Myocyte (in vitro differentiated cells): Measurements from ENCODE around the gene SYNGR2. TPM values are rescaled to one million over a fixed set of nuclear protein-coding genes. Genes with fewer than 3 reads are reported as not detected.

Source experiments
- DNase-seq: peaks from one replicate; pipeline ENCODE4 v3.0.0-alpha.2; 2012; ENCODE audit warnings: low read depth
- total RNA-seq: library from RNA; depleted of rRNA; stranded (reverse); fragments of >200 nt; gene quantifications from 2 replicates; pipeline ENCODE4 v1.2.3, GENCODE V29; 2014

The SYNGR2 gene
- total RNA-seq, 1 donor from 2014 or later, result 109 TPM

DNA sequence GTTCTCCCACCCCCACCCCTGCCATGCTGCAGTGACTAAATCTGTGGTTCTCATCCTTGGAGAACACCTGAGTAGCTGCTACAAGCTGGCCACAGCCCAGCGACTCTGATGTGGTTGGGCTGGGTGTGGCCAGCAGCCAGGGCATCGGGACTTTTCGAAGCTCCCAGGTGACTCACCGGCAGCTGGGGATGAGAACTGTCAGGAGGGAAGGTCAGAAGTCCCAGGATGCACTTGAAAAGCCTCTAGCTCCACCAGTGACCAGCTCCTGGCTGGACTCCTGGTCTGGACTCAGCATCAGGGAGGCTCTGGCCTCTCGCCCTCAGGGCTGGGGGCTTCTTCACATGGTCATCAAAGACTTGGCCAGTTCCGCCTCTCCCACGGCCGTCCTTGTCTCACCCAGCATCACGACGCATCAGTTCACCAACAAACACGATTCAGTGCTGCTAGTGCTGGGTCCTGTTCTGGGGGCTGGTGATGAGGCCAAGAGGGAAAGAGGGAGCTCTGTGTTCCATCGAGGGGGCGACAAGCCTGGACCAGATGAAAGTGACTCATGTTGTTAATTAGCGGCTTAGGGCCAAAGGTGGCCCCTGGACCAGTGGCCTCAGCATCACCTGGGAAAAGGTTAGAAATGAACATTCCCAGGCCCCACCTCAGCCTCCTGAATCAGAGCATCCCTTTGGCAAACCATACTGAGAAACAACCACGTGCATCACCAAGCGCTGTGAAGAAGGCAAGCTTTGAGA lies 26.1 kb upstream of the SYNGR2 start:
- peak; percentile 54 for DNase-seq

DNA sequence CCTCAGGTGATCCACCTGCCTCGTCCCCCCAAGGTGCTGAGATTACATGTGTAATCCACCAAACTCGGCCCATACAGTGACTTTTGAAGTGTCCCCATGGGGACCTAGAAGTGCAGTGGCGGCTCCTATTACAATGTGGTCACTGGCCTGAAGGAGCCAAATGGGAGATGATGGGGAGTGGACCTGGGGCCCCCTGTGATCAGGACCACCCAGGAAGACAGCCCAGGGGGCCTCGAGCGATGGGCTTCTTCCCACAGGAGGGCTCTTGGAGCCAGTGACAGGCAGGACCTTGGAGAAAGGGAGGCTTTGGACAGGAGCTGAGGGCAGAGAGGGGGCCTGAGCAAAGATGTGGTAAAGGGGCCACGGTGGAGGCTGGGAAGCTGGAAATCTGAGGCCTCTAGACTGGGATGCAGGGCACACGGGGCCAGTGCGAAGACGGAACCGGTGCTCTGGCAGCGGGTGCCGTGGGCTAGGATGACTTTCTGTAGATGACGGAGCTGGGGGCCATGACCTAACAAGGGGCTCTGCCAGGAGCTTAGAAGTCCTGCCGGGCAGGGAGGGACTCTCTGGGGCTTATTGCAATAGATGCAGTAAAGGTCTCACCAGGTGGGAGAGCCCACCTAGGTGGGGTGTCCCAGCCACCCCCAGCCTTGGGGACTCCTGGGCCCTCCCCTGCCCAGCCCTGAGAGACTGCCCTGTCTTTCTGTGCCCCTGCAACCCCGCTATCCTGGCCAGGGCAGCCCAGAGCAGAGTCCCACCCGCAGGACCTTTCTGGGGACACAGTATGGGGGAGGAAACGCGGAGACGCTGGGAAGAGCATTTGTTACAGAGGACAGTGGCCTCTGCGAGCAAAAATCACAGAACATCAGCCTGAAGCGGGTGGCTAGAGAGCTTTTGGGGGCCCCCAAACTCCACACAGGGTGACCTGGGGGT lies 24.9 kb upstream of the SYNGR2 start:
- DNase-seq, result no peak

DNA sequence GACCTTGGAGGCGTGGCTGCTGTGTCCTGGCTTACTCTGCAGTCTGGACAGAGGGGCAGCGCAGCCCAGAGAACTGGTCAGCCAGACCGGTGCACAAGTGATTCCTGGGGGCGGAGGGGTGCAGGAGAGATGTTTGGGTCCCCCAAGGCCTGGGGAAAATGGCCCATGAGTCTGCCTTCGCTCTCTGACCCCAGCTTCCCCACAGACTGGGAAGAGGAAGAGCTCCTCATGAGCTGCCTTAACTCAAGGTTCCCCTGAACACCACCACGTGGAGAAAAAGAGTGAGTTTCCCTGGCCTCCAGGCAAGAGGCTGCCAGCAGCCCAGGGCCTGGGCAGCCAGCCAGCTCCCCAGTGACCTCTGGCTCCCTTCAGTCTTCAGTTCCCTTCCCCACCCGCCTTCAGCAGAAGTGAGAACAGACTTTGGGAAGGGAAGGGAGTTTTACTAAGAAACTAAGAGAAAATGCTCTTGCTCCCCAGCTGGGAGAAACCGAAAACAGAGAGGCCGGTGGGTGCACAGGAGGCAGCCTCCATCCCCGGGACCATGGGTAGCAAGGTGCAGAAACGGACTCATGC lies 24.1 kb upstream of the SYNGR2 start:
- DNase-seq, result peak; percentile 57

DNA sequence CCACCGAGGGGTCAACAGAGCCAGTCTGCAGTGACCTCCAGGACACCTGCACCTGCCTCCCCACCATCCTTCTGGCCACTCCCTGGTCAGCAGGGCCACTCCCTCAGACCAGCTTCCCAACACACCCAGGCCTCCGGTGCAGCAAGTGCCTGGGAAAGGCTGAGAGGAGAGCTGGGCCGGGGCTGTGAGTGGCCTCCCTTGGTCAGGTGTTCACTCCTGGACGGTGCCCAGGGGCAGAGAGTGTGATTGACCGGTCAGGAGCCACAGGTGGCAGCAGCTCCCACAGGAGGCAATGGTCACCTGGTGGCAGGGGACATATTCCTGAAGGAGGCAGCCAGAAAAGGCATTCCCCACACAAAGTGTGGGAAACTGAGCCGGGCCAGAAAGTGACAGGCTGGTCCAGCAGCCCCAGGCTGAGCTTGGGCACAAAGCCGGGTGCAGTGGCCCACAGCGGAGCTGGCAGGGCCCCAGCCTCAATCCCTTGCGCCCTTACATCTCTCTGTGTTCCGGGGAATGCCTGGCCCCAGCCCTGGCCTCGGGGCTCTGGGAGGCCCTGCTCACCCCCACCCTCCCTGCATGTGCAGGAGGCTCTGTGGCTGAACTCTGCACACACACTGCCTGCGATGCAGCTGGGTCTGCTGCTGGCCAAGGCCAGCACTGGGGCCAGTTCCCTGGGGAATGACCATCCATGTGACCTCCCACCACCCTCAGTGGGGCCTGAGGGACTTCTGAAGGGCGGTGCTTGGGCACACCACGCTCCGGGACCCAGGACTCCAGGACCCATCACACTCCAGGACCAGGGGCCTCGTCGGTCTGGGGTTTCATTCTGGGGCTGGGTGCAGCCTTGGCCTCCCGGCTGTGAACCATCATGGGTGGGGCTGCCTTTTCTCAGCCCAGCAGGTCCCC lies 23.4 kb upstream of the SYNGR2 start:
- no peak for DNase-seq

DNA sequence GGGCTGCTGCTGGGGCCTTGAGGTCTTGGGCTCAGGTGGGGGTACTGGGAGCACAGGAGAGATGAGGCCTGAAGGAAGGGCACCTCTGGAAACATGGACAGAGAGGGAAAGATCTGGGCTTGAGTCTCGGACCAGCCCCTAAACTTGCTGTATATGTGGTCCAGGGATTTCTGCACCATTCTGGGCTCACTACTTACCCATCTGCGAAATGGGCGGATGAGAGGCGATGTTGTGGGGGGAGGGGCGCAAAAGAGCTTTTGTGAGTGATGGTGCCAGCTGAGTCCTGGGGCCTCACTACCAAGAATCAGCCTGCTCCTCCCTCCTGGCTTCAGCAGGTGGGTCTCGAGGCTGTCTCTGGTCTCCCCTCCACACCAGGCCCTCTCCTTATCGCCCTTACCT lies 21.9 kb upstream of the SYNGR2 start:
- DNase-seq, result no peak

DNA sequence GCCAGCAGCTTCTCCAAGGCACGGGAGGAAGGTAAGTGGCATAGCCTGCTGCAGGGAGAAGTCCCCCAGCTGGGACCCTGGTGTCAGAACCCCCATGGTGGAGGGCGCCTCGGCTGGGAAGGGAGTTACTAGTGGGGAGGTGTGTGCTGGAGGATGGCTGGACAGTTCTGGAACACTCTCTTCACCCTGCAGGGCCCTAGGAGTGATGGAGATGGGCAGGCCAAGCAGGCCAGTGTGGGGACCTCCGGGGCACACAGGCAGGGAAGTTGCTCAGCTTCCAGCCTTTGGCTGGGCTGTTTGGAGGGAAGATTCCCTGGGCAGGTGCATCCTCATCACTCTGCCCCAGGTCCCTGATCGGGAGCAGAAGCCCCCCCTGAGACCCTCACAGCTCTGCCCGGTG lies 21.5 kb upstream of the SYNGR2 start:
- no peak for DNase-seq

DNA sequence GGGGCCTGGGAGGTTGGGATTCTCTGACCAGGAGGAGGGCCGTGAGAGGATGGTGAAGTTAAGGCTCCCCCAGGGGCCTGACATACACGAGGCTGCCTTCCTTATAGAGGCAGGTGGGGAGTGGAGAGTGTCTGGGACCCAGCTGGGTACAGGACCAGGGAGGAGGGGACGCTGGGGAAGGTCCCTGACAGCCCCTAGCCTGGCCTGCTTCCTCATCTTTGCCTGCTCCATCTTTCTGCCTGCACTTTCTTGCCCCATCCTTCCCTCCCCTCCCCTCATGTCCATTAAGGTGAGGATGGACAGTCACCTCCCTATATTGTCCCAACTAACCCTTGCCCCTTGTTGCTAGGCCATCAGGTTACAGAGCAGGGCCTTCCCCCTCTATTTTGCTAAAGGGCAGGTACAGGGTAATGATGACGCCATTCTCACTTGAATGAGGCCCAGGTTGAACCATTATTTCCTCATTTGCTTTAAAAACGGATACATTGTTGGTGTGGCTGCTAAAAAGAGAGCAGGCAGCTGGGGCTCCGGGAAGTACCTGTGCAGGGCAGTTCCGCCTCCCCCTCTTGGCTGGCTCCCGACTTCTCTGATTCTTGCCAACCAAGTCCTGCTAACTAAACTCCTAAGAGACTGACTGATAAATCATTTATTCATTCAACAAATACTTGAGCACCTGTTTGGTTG lies 20.9 kb upstream of the SYNGR2 start:
- no peak for DNase-seq

DNA sequence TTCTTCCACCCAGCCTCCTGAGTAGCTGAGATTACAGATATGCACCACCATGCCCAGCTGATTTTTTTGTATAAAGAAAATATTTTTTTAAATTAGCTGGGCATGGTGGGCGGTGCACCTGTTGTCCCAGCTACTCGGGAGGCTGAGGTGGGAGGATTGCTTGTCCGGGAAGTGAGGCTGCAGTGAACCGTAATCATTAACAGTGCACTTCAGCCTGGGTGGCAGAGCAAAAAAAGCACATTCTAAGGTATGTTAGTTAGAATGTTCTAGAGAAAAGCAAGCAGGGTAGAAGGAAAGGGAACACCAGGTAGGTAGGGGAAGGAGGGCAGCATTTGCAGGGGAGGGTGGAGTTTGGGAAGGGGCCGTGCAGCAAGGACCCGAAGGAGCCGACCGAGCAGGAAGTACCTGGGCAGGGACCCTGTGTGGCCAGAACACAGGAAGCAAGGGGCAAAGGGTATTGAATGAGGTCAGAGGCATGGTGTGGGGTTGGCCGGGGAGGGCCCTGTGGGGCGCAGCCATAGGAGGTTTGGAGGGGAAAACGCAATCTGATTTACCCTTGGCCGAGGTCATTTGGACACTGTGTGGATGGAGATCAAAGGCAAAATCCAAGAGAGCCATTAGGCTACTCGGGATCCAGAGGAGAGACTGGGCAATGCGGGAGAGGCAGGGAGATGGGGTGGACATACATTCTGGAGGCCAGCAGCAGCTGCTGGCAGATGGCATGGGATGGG lies 19.9 kb upstream of the SYNGR2 start:
- no peak for DNase-seq

DNA sequence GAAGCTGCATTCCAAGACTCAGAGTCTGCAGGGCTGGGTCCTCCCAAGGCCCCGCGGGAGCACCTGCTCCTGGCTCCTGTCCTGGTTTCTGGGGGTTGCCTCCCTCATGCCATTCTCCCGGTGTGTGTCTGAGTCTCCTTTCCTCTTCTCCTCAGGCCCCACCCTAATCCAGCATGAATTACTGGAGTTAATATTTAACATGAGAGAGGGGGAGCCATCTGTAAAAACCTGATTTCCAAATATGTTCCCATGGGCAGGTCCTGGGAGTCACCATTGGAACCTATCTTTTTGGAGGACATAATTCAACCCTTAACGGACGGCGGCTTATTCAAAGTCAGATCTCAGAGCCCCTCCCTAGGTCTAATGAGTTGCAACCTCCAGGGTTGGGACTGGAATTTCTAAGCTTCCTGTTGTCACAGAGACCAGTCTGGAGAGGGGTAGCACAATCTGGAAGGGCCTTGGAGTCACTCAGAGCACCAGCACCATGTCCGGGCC lies 16.8 kb upstream of the SYNGR2 start:
- no peak for DNase-seq

DNA sequence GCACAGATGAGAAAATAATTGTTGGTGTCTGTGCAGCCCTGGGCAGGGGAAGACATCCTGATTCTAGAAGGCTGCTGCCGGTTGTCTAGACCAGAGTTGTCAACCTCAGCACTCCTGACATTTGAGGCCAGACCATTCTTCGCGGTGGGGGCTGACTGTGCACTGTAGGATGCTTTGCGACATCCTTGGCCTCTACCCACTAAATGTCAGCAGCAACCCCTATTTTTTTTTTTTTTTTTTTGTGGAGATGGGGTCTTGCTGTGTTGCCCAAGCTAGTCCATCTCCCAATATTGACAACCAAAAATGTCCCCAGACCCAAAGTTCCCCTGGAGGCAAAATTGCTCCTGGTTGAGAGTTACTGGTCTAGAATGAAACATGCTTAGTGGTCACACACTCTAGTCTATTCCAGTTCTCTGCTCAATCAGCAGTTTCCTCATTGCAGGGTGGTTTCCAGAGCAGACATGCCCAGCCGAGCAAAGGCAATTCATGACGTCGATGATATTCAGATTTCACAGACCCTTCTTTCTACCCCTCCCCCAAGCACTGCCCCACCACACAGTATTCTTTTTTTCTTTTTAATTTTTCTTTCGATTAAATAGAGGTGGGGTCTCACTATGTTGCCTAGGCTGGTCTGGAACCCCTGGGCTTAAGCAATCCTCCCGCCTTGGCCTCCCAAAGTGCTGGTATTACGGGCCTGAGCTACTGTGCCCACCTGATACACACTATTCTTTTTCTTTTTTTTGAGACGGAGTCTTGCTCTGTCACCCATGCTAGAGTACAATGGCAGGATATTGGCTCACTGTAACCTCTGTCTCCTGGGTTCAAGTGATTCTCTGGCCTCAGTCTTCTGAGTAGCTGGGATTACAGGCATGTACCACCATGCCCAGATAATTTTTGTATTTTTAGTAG lies 13.2 kb upstream of the SYNGR2 start:
- no peak for DNase-seq

DNA sequence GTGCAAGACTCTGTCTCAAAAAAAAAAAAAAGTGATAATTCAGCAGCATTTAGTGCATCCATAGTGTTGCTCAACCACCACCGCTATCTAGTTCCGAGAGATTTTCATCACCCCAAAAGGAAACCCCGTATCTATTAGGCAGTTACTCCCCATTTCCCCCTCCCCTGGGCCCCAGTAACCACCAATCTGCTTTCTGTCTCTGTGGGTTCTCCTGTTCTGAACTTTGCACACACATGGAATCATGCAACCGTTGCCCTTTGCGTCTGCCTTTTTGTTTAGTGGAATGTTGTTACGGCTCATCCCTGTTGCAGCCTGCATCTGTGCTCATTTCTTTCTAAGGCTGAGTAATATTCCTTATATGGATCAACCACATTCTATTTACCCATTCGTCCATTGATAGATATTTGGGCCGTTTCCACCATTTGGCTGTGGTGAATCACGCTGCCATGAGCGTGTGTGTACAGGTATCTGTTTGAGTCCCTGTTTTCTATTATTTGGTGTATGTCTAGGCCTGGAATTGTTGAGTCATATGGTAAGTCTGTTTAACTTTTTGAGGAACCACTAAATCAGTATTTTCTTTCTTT lies 8.7 kb upstream of the SYNGR2 start:
- DNase-seq, result no peak

DNA sequence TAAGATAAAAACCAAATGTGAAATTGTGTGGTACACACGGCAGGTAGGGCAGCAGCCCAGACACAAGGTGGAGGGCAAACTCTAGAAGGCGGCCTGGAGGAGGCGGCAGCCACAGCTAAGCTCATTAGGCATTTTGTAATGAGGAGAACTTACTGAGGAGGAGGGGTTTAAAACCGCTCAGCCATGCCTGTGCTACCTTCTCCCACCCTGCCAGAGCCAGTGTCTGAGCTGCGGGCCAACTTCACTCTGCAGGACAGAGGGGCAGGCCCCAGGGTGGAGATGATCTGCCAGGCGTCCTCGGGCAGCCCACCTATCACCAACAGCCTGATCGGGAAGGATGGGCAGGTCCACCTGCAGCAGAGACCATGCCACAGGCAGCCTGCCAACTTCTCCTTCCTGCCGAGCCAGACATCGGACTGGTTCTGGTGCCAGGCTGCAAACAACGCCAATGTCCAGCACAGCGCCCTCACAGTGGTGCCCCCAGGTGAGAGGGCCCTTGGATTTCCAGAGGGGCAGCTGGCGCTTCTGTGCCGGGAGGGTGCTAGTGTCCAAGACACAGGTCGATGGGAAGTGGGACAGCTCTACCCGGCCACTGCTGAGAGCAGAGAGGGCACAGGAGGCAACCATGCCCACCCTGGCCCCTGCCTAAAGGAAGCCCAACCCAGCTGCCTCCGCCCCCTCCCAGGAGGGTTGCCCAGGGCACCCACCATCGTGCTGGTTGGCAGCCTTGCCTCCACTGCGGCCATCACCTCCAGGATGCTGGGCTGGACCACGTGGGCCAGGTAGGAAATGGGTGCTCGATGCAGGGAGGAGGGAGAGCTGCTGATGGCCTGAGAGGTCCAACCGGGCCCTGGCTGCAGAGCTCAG lies 4.3 kb upstream of the SYNGR2 start:
- DNase-seq, result no peak

DNA sequence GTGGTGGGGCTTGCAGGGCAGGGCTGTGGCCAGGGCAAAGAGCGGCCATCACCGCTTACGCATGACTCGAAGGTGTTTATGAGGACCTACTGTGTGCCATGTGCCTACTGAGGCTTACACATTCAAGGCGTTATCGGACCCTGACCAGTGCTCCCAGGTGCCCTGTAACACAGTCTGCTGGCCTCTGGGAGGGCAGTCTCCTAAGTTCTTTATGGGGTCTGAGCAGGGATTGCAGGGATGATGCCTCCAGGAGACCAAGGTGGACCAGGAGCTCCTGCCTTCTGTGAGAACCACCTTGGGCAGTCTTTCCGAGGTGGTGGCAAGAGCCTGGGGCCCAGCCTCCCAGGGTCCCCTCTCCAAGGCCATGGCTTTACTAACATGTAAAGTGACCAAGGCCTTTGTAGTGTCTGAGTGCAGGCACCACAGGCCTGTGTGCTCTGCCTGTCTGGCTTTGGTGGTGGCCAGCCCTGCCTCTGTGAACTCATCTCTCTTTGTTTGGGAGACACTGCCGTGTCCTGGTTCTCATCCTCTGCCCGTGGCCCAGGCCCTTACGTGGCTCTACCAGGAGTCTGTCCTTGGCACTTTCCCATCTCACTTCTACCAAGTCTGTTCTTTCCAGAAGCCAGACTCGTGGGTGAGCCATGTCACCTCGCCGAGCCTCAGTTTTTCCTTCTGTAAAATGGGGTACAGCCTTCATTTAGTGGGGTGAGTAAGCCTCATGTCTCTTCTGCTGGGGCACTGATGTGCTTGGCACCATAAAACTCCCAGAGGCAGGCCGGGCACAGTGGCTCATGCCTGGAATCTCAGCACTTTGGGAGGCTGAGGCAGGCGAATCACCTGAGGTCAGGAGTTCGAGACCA lies 3.4 kb upstream of the SYNGR2 start:
- no peak for DNase-seq

DNA sequence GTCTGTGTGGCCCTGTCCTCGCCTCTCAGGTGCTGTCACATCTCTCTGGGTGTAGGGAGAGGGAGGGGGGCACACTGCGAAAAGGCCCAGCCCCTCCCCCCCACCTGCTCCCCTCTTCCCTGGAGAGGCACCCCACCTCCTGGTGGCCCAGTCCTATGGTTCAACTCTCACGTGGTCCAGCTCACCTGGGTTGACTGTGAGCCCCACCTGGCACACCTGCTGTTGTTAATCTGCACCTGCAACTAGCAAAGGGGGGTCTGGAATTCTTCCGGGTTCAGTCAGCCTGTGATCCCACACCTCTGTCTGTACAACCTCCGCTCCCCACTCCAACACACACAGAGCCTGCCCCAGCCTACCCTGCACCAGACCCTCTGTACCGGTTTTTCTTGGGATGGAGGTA lies 2.0 kb upstream of the SYNGR2 start:
- DNase-seq, result no peak

DNA sequence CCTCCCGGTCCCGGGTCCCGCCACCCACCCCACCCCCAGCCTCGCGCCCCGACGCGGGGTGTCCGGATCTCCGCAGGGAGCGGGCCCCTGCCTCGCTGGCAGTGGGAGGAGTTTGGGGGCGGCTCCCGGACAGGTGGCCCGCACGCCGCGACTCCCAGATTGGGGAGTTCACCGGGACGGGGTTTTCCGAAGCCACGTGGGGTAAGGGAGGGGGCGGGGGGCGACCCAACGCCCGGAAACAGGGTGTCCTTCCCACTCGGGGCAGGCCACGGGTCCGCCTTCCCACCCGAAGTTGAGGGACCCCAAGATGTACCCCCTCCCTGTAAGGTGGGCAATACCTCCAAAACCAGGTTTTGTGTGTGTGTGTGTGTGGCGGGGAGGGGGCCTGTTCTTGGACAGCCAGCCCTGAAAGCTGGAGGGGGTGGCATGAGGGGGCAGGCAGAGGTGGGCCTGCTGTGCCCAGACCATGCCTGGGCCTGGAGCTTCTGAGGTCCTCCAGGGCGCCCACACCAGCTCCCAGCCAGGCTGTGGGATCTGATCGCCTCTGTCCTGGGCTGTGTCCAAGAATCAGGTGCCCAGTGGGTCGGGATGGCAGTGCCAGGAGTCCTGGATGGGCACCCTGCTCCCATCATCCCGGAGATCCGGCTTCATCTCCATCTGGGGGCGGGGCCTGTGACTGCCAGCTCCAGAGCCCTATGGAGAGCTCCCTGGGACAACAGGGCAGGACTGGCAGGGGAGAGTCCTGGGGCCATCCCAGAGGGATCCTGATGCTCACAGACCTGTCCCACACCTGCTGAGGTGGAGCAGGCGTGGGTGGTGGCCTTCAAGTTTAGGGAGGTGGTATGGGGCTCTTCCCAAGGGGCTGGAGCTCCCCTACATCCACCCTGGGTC lies 767 bp downstream of the SYNGR2 start:
- peak; percentile 71 for DNase-seq
